Esophagus muscularis mucosa (tissue), 4 donors: ENCODE measurements around the gene INKA2.
A peak's percentile ranks its signal among the peaks of the same experiment; 100 is the strongest.

ENCODE experiments used
- CTCF ChIP-seq, 3 experiments: fragments of 200-600 bp in 2 of 3; fragments of 450-650 bp in 1 of 3; sonication (generic) in 2 of 3; IDR thresholded peaks; one replicate each; pipeline ENCODE4 v1.5.1; 2017 to 2019; ENCODE audit warnings: antibody characterized with exemption in 3 of 3, mild to moderate bottlenecking in 2 of 3, moderate library complexity in 1 of 3
- EP300 ChIP-seq: sonication (generic); formaldehyde crosslinking; IDR thresholded peaks from one replicate; pipeline ENCODE4 v1.6.1; 2017; ENCODE audit warnings: antibody characterized with exemption
- POLR2A ChIP-seq: fragments of 450-650 bp; IDR thresholded peaks from one replicate; pipeline ENCODE4 v1.6.1; 2017; ENCODE audit warnings: antibody characterized with exemption, moderate library complexity, mild to moderate bottlenecking, low read depth

- TF ChIP-seq CTCF (IDR thresholded peaks at IDR 0.05) (peak; percentile 4 to 20 (median 4)), POLR2A (no peak), EP300 (no peak)
Observed at GRCh38 chr1:111739925-111740765, 950 bp upstream of the INKA2 start.
